Inferior parietal cortex (tissue), 1 donor: Measurements from ENCODE around the gene COG8.
"Not testable (repeated sequence)": the region's sequence is repeated elsewhere in the genome, so short reads cannot be mapped to it uniquely, and the experiment has no call there.

ENCODE experiments used
- DNase-seq: peaks from one replicate; pipeline ENCODE4 v3.0.0-alpha.2; 2016; ENCODE audit errors: extremely low spot score

Gene COG8

GRCh38 chr16:69339289-69340094 is at the start of gene COG8, which contains the start of gene NIP7:
TSS of gene COG8 (minus strand) at chr16:69339564. CDS start at chr16:69339552, 12 bp downstream.
TSS of gene NIP7 (plus strand) at chr16:69339772. CDS start at chr16:69339830, 58 bp downstream.
- DNase-seq: peak; percentile 98

- no peak for DNase-seq
Observed at GRCh38 chr16:69386596-69386995, 47.2 kb upstream of the COG8 start.

- DNase-seq: no peak
Observed at GRCh38 chr16:69384974-69385373, 45.6 kb upstream of the COG8 start.

- DNase-seq: no peak
Observed at GRCh38 chr16:69382421-69382820, 43.1 kb upstream of the COG8 start.

GRCh38 chr16:69381231-69381630 is 41.9 kb upstream of the COG8 start:
- DNase-seq: no peak

GRCh38 chr16:69378760-69379159 is 39.4 kb upstream of the COG8 start:
- DNase-seq: no peak

GRCh38 chr16:69378036-69378435 is 38.7 kb upstream of the COG8 start:
- no peak for DNase-seq

- no peak for DNase-seq
Observed at GRCh38 chr16:69376393-69377059, 37.2 kb upstream of the COG8 start.

GRCh38 chr16:69373019-69373418 is 33.7 kb upstream of the COG8 start:
- DNase-seq: no peak

GRCh38 chr16:69371564-69371963 is 32.2 kb upstream of the COG8 start:
- DNase-seq: no peak

- DNase-seq: no peak
Observed at GRCh38 chr16:69368866-69369265, 29.5 kb upstream of the COG8 start.

GRCh38 chr16:69367980-69368379 is 28.6 kb upstream of the COG8 start:
- DNase-seq: no peak

- DNase-seq: no peak
Observed at GRCh38 chr16:69366431-69366830, 27.1 kb upstream of the COG8 start.

GRCh38 chr16:69365901-69366300 is 26.5 kb upstream of the COG8 start:
- DNase-seq: no peak

- DNase-seq: no peak
Observed at GRCh38 chr16:69364088-69364487, 24.7 kb upstream of the COG8 start.

- no peak for DNase-seq
Observed at GRCh38 chr16:69363281-69363717, 23.9 kb upstream of the COG8 start.

GRCh38 chr16:69360070-69360469 is 20.7 kb upstream of the COG8 start:
- DNase-seq: not testable (repeated sequence)

- DNase-seq: no peak
Observed at GRCh38 chr16:69351309-69352027, 12.1 kb upstream of the COG8 start, which contains the start of gene TMED6. TSS of gene TMED6 (minus strand) at chr16:69351786. CDS start at chr16:69351753, 33 bp downstream.

- no peak for DNase-seq
Observed at GRCh38 chr16:69350536-69351133, 11.3 kb upstream of the COG8 start.

- DNase-seq: no peak
Observed at GRCh38 chr16:69349536-69349935, 10.2 kb upstream of the COG8 start.

- no peak for DNase-seq
Observed at GRCh38 chr16:69348222-69348621, 8.9 kb upstream of the COG8 start.

GRCh38 chr16:69346683-69347082 is 7.3 kb upstream of the COG8 start:
- no peak for DNase-seq
